Esophagus (tissue), 2 donors: Measurements from ENCODE around the gene XPO4. TPM values are rescaled to one million over a fixed set of nuclear protein-coding genes. Genes with fewer than 3 reads are reported as not detected.

Source experiments
- H3K27ac ChIP-seq, 2 donors: one replicate each; pipeline ENCODE4 v1.5.1; 2013; ENCODE audit warnings: low read depth in 2 of 2, mild to moderate bottlenecking in 2 of 2, inconsistent platforms in 1 of 2, low read length in 1 of 2, moderate library complexity in 1 of 2
- H3K27me3 ChIP-seq, 2 donors: one replicate each; pipeline ENCODE4 v1.6.1; 2013; ENCODE audit warnings: low read length in 2 of 2, control low read depth in 1 of 2, mild to moderate bottlenecking in 1 of 2; ENCODE audit not compliant: insufficient read depth in 2 of 2, control insufficient read depth in 1 of 2
- H3K36me3 ChIP-seq, 2 donors: one replicate each; pipeline ENCODE4 v1.6.1; 2013; ENCODE audit warnings: low read length in 1 of 2; ENCODE audit not compliant: control insufficient read depth in 2 of 2, insufficient read depth in 2 of 2
- H3K4me1 ChIP-seq, 2 donors: one replicate each; pipeline ENCODE4 v1.6.1; 2013; ENCODE audit warnings: low read length in 1 of 2; ENCODE audit not compliant: control insufficient read depth in 2 of 2, insufficient read depth in 2 of 2
- H3K4me3 ChIP-seq, 2 donors: one replicate each; pipeline ENCODE4 v1.5.1; 2013; ENCODE audit warnings: low read length in 2 of 2, mild to moderate bottlenecking in 2 of 2, low read depth in 1 of 2, moderate library complexity in 1 of 2
- H3K9me3 ChIP-seq, 2 donors: one replicate each; pipeline ENCODE4 v1.6.1; 2013; ENCODE audit warnings: mild to moderate bottlenecking in 2 of 2, low read depth in 1 of 2, low read length in 1 of 2, moderate library complexity in 1 of 2; ENCODE audit not compliant: control insufficient read depth in 2 of 2, insufficient read depth in 1 of 2
- WGBS, 2 donors: extraction: QIAGEN DNeasy Blood & Tissue Kit; methylation state at CpG; one replicate each; pipeline ENCODE4 v1.1.7; 2013; 5-methylcytosine and 5-hydroxymethylcytosine counted together
- polyA plus RNA-seq, 2 donors: library from polyadenylated mRNA; stranded (reverse); fragments of 200-250 nt; gene quantifications; one replicate each; pipeline ENCODE4 v1.2.3, GENCODE V29; 2013
- donor health status: healthy with polysubstance abuse.
- donor health status: Bipolar disorder and iron deficiency.

Gene XPO4
- polyA plus RNA-seq, 2 donors, result 2.1 to 3.3 TPM

DNA sequence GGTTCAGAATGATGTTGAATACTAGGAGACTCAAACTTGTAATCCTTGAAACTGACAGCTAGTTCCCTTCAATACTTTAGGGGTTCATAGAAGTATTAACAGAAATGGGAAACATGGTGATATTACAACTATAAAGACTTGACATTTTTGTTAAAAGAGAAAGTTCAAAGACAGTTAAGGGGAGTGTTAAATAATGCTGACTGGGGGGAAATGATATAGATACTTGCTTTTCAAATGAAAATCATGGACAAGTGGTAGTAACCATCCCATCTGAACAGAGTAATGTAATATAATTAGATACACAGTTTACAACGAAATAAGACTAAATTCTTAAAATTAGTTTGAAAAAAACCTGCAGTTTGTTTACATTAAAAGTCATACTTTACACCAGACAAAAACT, 122.2 kb downstream of the XPO4 start:
- Histone ChIP-seq H3K27ac (no peak overlapping the region), H3K36me3 (peaks cover 0 to 3% of the 10 kb centered on the region in 2 donors), H3K27me3 (no peaks in the 10 kb centered on the region), H3K4me3 (no peak overlapping the region), H3K9me3 (no peaks in the 10 kb centered on the region), H3K4me1 (no peaks in the 10 kb centered on the region)
- 80 to 85% methylated on average over 1 of the region's 1 CpG for WGBS, 2 donors

GRCh38 chr13:20779405-20779804, 123.1 kb downstream of the XPO4 start:
- 93 to 95% methylated on average over 7 of the region's 7 CpGs for WGBS, 2 donors
- Histone ChIP-seq H3K4me3 (no peak overlapping the region), H3K36me3 (peaks cover 0 to 3% of the 10 kb centered on the region in 2 donors), H3K27me3 (no peaks in the 10 kb centered on the region), H3K4me1 (no peaks in the 10 kb centered on the region), H3K27ac (no peak overlapping the region), H3K9me3 (no peaks in the 10 kb centered on the region)

DNA sequence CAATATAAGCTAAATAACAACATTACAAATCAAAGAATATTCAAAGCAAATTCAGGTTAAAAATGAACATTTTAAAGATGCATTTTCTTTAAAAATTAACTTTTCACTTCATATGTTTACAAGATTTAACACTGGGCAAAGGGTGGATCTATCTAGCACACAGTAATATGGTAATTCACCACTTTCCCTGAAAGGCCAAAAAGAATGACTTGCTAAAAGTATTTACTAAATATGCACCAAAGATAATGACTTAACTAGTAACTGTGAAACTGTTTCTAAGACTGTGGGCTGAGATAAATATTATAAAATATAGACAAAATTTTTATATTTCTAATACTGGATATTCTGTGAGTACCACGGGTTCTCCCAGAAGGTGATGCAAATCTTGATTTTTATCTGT, 124.2 kb downstream of the XPO4 start:
- Histone ChIP-seq H3K27ac (no peak overlapping the region), H3K27me3 (no peaks in the 10 kb centered on the region), H3K4me3 (no peak overlapping the region), H3K36me3 (peaks cover 0 to 3% of the 10 kb centered on the region in 2 donors), H3K9me3 (no peaks in the 10 kb centered on the region), H3K4me1 (no peaks in the 10 kb centered on the region)
- 84 to 90% methylated on average over 1 of the region's 1 CpG for WGBS, 2 donors

GRCh38 chr13:20776751-20777150, 125.8 kb downstream of the XPO4 start:
- WGBS, 2 donors, result 100% methylated on average over 1 of the region's 1 CpG
- no peaks in the 10 kb centered on the region for H3K9me3 ChIP-seq
- no peaks in the 10 kb centered on the region for H3K27me3 ChIP-seq
- no peaks in the 10 kb centered on the region for H3K36me3 ChIP-seq
- no peak overlapping the region for H3K4me3 ChIP-seq
- no peak overlapping the region for H3K27ac ChIP-seq
- peaks cover 0 to 4% of the 10 kb centered on the region in 2 donors for H3K4me1 ChIP-seq

GRCh38 chr13:20775961-20776360, 126.6 kb downstream of the XPO4 start:
- 93 to 99% methylated on average over 2 of the region's 2 CpGs for WGBS, 2 donors
- Histone ChIP-seq H3K4me3 (no peak overlapping the region), H3K36me3 (no peaks in the 10 kb centered on the region), H3K9me3 (no peaks in the 10 kb centered on the region), H3K27ac (no peak overlapping the region), H3K4me1 (peaks cover 0 to 4% of the 10 kb centered on the region in 2 donors), H3K27me3 (no peaks in the 10 kb centered on the region)

GRCh38 chr13:20774746-20775145, 127.8 kb downstream of the XPO4 start:
- 85 to 89% methylated on average over 1 of the region's 1 CpG for WGBS, 2 donors
- H3K36me3 ChIP-seq, result no peaks in the 10 kb centered on the region
- H3K27ac ChIP-seq, result no peak overlapping the region
- peaks cover 0 to 4% of the 10 kb centered on the region in 2 donors for H3K4me1 ChIP-seq
- H3K9me3 ChIP-seq, result no peaks in the 10 kb centered on the region
- no peaks in the 10 kb centered on the region for H3K27me3 ChIP-seq
- no peak overlapping the region for H3K4me3 ChIP-seq

DNA sequence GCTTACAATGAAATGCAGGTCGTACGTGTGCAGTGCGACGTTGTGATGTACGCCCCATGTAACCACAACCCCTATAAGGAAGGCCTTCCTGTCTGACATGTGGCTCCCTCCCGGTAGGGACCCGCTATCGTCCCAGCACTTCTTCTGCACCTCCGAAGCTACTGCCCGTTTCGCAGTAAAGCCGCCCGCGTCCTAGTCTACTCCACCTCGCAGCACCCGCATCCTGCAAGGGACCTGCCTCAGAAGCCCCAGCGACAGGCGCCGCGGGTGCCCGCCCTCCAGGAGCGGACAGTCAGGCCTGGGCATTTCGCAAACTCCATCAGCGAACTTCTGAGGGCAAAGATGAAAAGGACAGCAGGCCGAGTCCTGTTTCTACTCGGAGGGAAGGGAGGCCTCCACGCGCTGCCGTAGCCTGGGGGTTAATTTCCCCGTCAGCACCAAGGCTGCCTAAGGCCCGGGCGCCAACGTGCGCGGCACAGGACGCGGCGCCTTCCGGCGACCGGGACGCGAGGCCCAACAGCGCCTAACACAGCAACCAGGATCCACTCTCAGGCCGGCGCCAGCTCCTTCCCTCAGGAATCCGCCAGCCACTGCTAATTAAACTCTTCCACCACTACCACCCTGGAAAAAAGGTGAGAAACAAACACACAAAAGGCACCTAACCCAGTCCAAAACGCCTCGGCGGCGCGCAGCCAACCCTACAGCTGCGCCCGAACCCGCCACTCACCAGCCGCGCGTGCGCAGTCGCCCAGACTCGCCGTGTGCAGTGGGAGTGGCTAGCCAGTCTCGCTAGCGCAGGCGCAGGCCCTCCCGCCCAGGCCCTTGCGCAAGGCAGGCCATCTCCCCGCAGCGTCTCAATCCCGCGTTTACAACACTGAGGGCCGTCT, 129.1 kb downstream of the XPO4 start, which contains the start of gene EEF1AKMT1:
Gene EEF1AKMT1, minus strand, starts transcription at position 768 of the 887 bp plus-strand sequence. CDS start 16,363 bp downstream, outside the sequence.
- WGBS, 2 donors, result 0% methylated on average over 72 of the region's 72 CpGs
- Histone ChIP-seq H3K4me1 (peaks cover 0 to 4% of the 10 kb centered on the region in 2 donors), H3K36me3 (no peaks in the 10 kb centered on the region), H3K27ac (peak within 1 kb of the TSS; percentile 82 to 87), H3K27me3 (no peaks in the 10 kb centered on the region), H3K4me3 (peak within 1 kb of the TSS; percentile 60 to 74), H3K9me3 (peaks cover 0 to 2% of the 10 kb centered on the region in 2 donors)

DNA sequence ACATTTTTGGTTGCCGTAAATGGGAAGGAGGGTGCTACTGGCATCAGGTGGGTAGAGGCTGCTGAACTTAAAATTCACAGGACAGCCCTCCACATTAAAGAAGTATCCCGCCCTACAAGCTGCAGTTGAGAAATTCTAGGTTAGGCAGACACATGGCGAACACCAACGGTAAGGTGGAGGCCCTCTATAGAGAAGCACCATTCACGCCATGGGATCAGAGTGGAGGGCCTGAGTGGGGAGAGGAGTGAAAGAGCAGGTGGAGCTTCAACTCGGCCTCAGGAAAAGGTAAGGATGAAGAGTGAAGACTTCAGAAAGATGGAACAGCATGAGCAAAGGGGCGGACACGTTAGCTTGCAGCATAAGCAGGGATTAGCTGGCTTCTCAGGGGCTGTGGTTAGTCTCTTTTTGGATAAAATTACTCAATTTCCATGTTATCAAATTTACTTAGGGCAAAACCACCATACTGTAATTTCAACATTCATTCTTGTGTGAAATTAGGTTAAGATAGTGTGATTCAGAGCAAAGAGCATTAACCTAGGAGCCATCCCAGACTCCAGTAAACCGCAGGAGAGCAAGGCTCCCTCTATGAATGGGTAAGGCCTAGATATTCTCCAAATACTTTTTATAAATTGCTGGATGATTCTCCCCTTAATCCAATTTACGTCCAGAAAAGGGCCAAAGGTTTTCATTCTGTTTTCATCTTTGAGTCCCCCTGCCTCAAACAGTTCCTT, 130.0 kb downstream of the XPO4 start:
- Histone ChIP-seq H3K27ac (peak overlapping the region in 1 of 2 donors; percentile 82), H3K36me3 (no peaks in the 10 kb centered on the region), H3K9me3 (peaks cover 0 to 2% of the 10 kb centered on the region in 2 donors), H3K27me3 (no peaks in the 10 kb centered on the region), H3K4me3 (peak overlapping the region in 1 of 2 donors; percentile 60), H3K4me1 (peaks cover 0 to 4% of the 10 kb centered on the region in 2 donors)
- WGBS, 2 donors, result 84 to 85% methylated on average over 10 of the region's 10 CpGs

DNA sequence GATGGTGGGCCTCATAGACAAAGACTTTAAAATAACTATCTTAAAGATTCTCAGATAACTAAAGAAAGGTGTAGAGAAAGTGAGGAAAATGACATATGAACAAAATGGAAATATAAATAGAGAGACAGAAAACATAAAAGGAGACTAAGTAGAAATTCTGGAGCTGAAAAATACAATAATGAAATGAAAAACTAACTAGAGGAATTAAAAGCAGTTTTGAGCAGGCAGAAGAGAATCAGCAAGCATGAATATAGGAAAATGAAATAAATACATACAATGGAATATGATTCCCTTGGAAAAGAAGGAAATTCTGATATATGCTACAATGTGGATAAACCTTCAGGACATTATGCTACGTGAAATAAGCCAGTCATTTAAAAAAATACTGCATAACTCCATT, 132.7 kb downstream of the XPO4 start:
- peaks cover 0 to 4% of the 10 kb centered on the region in 2 donors for H3K4me1 ChIP-seq
- 99 to 100% methylated on average over 1 of the region's 1 CpG for WGBS, 2 donors
- H3K27me3 ChIP-seq, result no peaks in the 10 kb centered on the region
- peaks cover 0 to 2% of the 10 kb centered on the region in 2 donors for H3K9me3 ChIP-seq
- H3K36me3 ChIP-seq, result no peaks in the 10 kb centered on the region
- no peak overlapping the region for H3K4me3 ChIP-seq
- no peak overlapping the region for H3K27ac ChIP-seq
